ENCODE results near the gene SLC7A5.
"Not testable (repeated sequence)": the region's sequence is repeated elsewhere in the genome, so short reads cannot be mapped to it uniquely, and the experiment has no call there.

Gene SLC7A5

GRCh38 chr16:87819983-87820382, 49.3 kb downstream of the SLC7A5 start:
- no peak overlapping the region for H3K4me3 ChIP-seq (ENCODE audit: low read depth, low read length)
- CTCF ChIA-PET: interaction anchor here (0.6 to 2.3 kb wide), 2 partner anchors 12 to 54 kb away, joined by 3 to 6 read pairs; partner anchors contain the start of gene KLHDC4
- POLR2A ChIA-PET: no interaction called here
- TF ChIP-seq CTCF (IDR thresholded peaks at IDR 0.05; ENCODE audit: insufficient read depth, low read length, missing control alignments): no peak
- DNase-seq (ENCODE audit: low read depth, low spot score): no peak

- no peak for TF ChIP-seq CTCF (IDR thresholded peaks at IDR 0.05; ENCODE audit: insufficient read depth, low read length, missing control alignments)
- ChIA-PET POLR2A (no interaction called here), CTCF (interaction anchor here (2.0 to 2.3 kb wide), 3 partner anchors 12 to 40 kb away, joined by 4 to 6 read pairs (median 5); no protein-coding TSS in a partner anchor)
- DNase-seq (ENCODE audit: low read depth, low spot score): no peak
- no peak overlapping the region for H3K4me3 ChIP-seq (ENCODE audit: low read depth, low read length)
These were observed 50.0 kb downstream of the SLC7A5 start for GRCh38 chr16:87819282-87819681.

GRCh38 chr16:87818533-87819161, 50.7 kb downstream of the SLC7A5 start:
- no peak for TF ChIP-seq CTCF (IDR thresholded peaks at IDR 0.05; ENCODE audit: insufficient read depth, low read length, missing control alignments)
- POLR2A ChIA-PET: interaction anchor here (0.6 kb wide), 1 partner anchor 23 kb away, joined by 3 read pairs; no protein-coding TSS in a partner anchor
- CTCF ChIA-PET: interaction anchor here (2.0 to 2.3 kb wide), 3 partner anchors 11 to 39 kb away, joined by 4 to 6 read pairs (median 5); no protein-coding TSS in a partner anchor
- no peak overlapping the region for H3K4me3 ChIP-seq (ENCODE audit: low read depth, low read length)
- DNase-seq (ENCODE audit: low read depth, low spot score): no peak

- POLR2A ChIA-PET: interaction anchor here (0.6 kb wide), 1 partner anchor 23 kb away, joined by 3 read pairs; no protein-coding TSS in a partner anchor
- DNase-seq (ENCODE audit: low read depth, low spot score): no peak
- CTCF ChIA-PET: interaction anchor here (2.0 to 2.2 kb wide), 2 partner anchors 32 to 39 kb away, joined by 4 to 5 read pairs; no protein-coding TSS in a partner anchor
- H3K4me3 ChIP-seq (ENCODE audit: low read depth, low read length): no peak overlapping the region
- TF ChIP-seq CTCF (IDR thresholded peaks at IDR 0.05; ENCODE audit: insufficient read depth, low read length, missing control alignments): no peak
These were observed 51.4 kb downstream of the SLC7A5 start for GRCh38 chr16:87817910-87818309.

GRCh38 chr16:87817370-87817769, 51.9 kb downstream of the SLC7A5 start:
- H3K4me3 ChIP-seq (ENCODE audit: low read depth, low read length); DNase-seq (ENCODE audit: low read depth, low spot score); POLR2A ChIA-PET: not testable (repeated sequence)
- CTCF ChIA-PET: interaction anchor here (2.0 to 2.2 kb wide), 2 partner anchors 32 to 38 kb away, joined by 4 to 5 read pairs; no protein-coding TSS in a partner anchor

- no peak overlapping the region for H3K4me3 ChIP-seq (ENCODE audit: low read depth, low read length)
- CTCF ChIA-PET: interaction anchor here (0.8 to 1.3 kb wide), 2 partner anchors 10 to 30 kb away, joined by 3 to 4 read pairs; no protein-coding TSS in a partner anchor
- TF ChIP-seq CTCF (IDR thresholded peaks at IDR 0.05; ENCODE audit: insufficient read depth, low read length, missing control alignments): no peak
- POLR2A ChIA-PET: no interaction called here
- no peak for DNase-seq (ENCODE audit: low read depth, low spot score)
These were observed 52.7 kb downstream of the SLC7A5 start for GRCh38 chr16:87816507-87817100.

Measured in AG04449 (cell line).